K562 (cell line): Measurements from ENCODE around the gene KCNJ4. TPM values are rescaled to one million over a fixed set of nuclear protein-coding genes. Genes with fewer than 3 reads are reported as not detected.

Experiments used
- ATAC-seq: fragments of 200-7000 bp; cut with Tn5 transposase; 3 replicates; pipeline ENCODE4 v1.9.1; 2020; ENCODE audit warnings: moderate library complexity
- BruUV-seq: library from RNA; stranded (reverse); fragments of 400-500 nt; replicated peaks from 2 replicates; lab custom pipeline; 2021; lab: Mats Ljungman, UMichigan
- CTCF ChIA-PET: fragments of 300-600 bp; formaldehyde crosslinking; extraction: SDS; loops from one replicate; lab custom pipeline; 2021; ENCODE audit warnings: low intra/inter-chr PET ratio; lab: Yijun Ruan, JAX
- POLR2A ChIA-PET: fragments of 300-600, 350-650 bp; sonication (Branson Sonifier 250); formaldehyde crosslinking; extraction: SDS; loops from one replicate; lab custom pipeline; 2021; ENCODE audit warnings: antibody characterized with exemption, inconsistent platforms; lab: Yijun Ruan, JAX
- DNase-seq, 4 experiments: peaks; one replicate each; pipeline versions ENCODE4 v3.0.0 to v3.0.0-alpha.2; 2011 to 2018; ENCODE audit warnings: low spot score in 3 of 4, mixed read lengths in 3 of 4; ENCODE audit errors: extremely low read depth in 1 of 4
- FAIRE-seq: peaks from 2 replicates; lab custom pipeline; 2011; peaks lifted over from hg19 to GRCh38; lab: Jason Lieb, UNC
- H2AFZ ChIP-seq: 2 replicates; pipeline ENCODE4 v1.6.0; 2011; ENCODE audit warnings: low read depth, low read length, control low read depth, inconsistent platforms
- H3K27ac ChIP-seq: fragments of 200-600 bp; 3 replicates; pipeline ENCODE4 v1.8.0; 2011; ENCODE audit warnings: low read depth, mild to moderate bottlenecking, control low read depth, inconsistent platforms, low read length, moderate library complexity, mixed read lengths; ENCODE audit errors: extremely low read depth
- H3K27me3 ChIP-seq, 2 experiments: fragments of 300-600 bp in 1 of 2; 2 replicates in 1 of 2; 3 replicates in 1 of 2; pipeline versions ENCODE4 v1.6.0 to v1.8.0; 2011; ENCODE audit warnings: inconsistent platforms in 2 of 2, low read length in 2 of 2, mild to moderate bottlenecking in 1 of 2, mixed read lengths in 1 of 2, moderate library complexity in 1 of 2; ENCODE audit not compliant: control insufficient read depth in 2 of 2, insufficient read depth in 2 of 2
- H3K36me3 ChIP-seq: fragments of 300-600 bp; 3 replicates; pipeline ENCODE4 v1.8.0; 2011; ENCODE audit warnings: mild to moderate bottlenecking, low read length, inconsistent platforms; ENCODE audit not compliant: control insufficient read depth, insufficient read depth
- H3K4me1 ChIP-seq, 2 experiments: fragments of 200-600 bp in 1 of 2; replicated peaks in 1 of 2; 2 replicates in 1 of 2; 3 replicates in 1 of 2; pipeline versions ENCODE4 v1.5.1 to v1.8.0; 2011; ENCODE audit warnings: inconsistent platforms in 2 of 2, low read length in 2 of 2, mild to moderate bottlenecking in 1 of 2, mixed read lengths in 1 of 2, moderate library complexity in 1 of 2; ENCODE audit not compliant: control insufficient read depth in 2 of 2, insufficient read depth in 2 of 2
- H3K4me2 ChIP-seq: 2 replicates; pipeline ENCODE4 v1.6.1; 2011; ENCODE audit warnings: low read length, control low read depth, inconsistent platforms, mixed read lengths; ENCODE audit not compliant: insufficient read depth
- H3K4me3 ChIP-seq: fragments of 200-600 bp; sonication (generic), shearing (Covaris generic); 2 replicates; pipeline ENCODE4 v1.5.1; 2016; ENCODE audit warnings: control low read depth, inconsistent platforms
- H3K79me2 ChIP-seq: fragments of 200-600 bp; 3 replicates; pipeline ENCODE4 v1.8.0; 2011; ENCODE audit warnings: low read length, inconsistent platforms; ENCODE audit not compliant: control insufficient read depth, insufficient read depth
- H3K9ac ChIP-seq, 2 experiments: 2 replicates each; pipeline versions ENCODE4 v1.6.0 to v1.6.1; 2011; ENCODE audit warnings: low read depth in 2 of 2, low read length in 2 of 2, control low read depth in 1 of 2, inconsistent platforms in 1 of 2, mild to moderate bottlenecking in 1 of 2, mixed read lengths in 1 of 2; ENCODE audit not compliant: insufficient read depth in 1 of 2
- H3K9me1 ChIP-seq: one replicate; pipeline ENCODE4 v1.6.0; 2011; ENCODE audit warnings: inconsistent platforms, mild to moderate bottlenecking, low read length, moderate library complexity; ENCODE audit not compliant: control insufficient read depth, insufficient read depth
- H3K9me3 ChIP-seq: replicated peaks from 2 replicates; pipeline ENCODE4 v1.5.1; 2011; ENCODE audit warnings: low read depth, low read length, inconsistent platforms; ENCODE audit not compliant: control insufficient read depth, insufficient read depth
- H4K20me1 ChIP-seq: replicated peaks from 2 replicates; pipeline ENCODE4 v1.6.1; 2011; ENCODE audit warnings: low read length, inconsistent platforms, mixed read lengths; ENCODE audit not compliant: control insufficient read depth, insufficient read depth
- BHLHE40 ChIP-seq: IDR thresholded peaks from 2 replicates; pipeline ENCODE4 v1.6.1; 2011; ENCODE audit warnings: low read length, improper control_type of control experiment
- SMARCC2 ChIP-seq: fragments of 450-650 bp; IDR thresholded peaks from 2 replicates; pipeline ENCODE4 v1.6.1; 2017; ENCODE audit warnings: antibody characterized with exemption, moderate library complexity, mild to moderate bottlenecking, low read depth
- ZNF717 ChIP-seq: fragments of 250-450 bp; sonication (Bioruptor Pico); IDR thresholded peaks from 2 replicates; pipeline ENCODE4 v1.5.0; 2021
- WGBS: fragments of 100-300 bp; shearing (Covaris generic); methylation state at CpG from one replicate; pipeline ENCODE4 v1.1.6; 2016; ENCODE audit warnings: low coverage, mixed read lengths; ENCODE audit not compliant: insufficient coverage; ENCODE audit errors: missing lambda C conversion rate; 5-methylcytosine and 5-hydroxymethylcytosine counted together
- in situ Hi-C: fragments of 300-500 bp; cut with MboI; formaldehyde crosslinking; loops from 4 replicates; pipeline ENCODE4 v1.15.0; 2018; ENCODE audit warnings: inconsistent platforms, mixed read lengths
- intact Hi-C: fragments of 100-400 bp; cut with micrococcal nuclease; formaldehyde crosslinking; loops from 2 replicates; pipeline ENCODE4 v1.14.2; 2022
- polyA plus RNA-seq, 8 experiments: library from polyadenylated mRNA; depleted of rRNA in 4 of 8; stranded (reverse) in 5 of 8; unstranded in 3 of 8; fragments of >200 nt; fragmentation: Nextera tagmentation in 2 of 8; fragmentation: Illumina TruSeq in 1 of 8; extraction: Ambion mirVana in 2 of 8; extraction: Trizol in 1 of 8; gene quantifications; 2 replicates each; pipeline versions ENCODE4 v1.2.1 to v1.2.3, GENCODE V29; 2011 to 2014; ENCODE audit warnings: inconsistent platforms in 1 of 8, missing spikeins in 1 of 8
- total RNA-seq, 7 experiments: library from RNA; depleted of rRNA in 6 of 7; stranded (reverse); fragments of >200 nt in 6 of 7; fragmentation: Illumina TruSeq in 2 of 7; extraction: Trizol in 2 of 7; gene quantifications; 2 replicates each; pipeline versions ENCODE4 v1.2.1 to v1.2.3, GENCODE V29; 2011 to 2021; ENCODE audit warnings: low replicate concordance in 1 of 7
- TF ChIP-seq, protein P1 (sequence below): fragments of 250-450 bp; sonication (Bioruptor Pico); IDR thresholded peaks from 2 replicates; pipeline ENCODE4 v1.5.0; 2021
- TF ChIP-seq, protein P2 (sequence below), 2 experiments: fragments of 450-650 bp in 1 of 2; sonication (generic) in 1 of 2; formaldehyde crosslinking in 1 of 2; IDR thresholded peaks in 1 of 2; conservative IDR thresholded peaks in 1 of 2; 2 replicates each; pipeline versions ENCODE4 v1.6.1 to v1.8.1; 2016 to 2023; ENCODE audit warnings: mild to moderate bottlenecking in 2 of 2, moderate library complexity in 2 of 2, inconsistent platforms in 1 of 2, missing genetic modification reagents in 1 of 2
- TF ChIP-seq, protein P3 (sequence below): fragments of 250-450 bp; sonication (Bioruptor Pico); IDR thresholded peaks from 2 replicates; pipeline ENCODE4 v1.4.0; 2020
- TF ChIP-seq, protein P4 (sequence below): sonication (generic); formaldehyde crosslinking; IDR thresholded peaks from 2 replicates; pipeline ENCODE4 v1.8.1; 2023; ENCODE audit warnings: mild to moderate bottlenecking, missing genetic modification reagents
- TF ChIP-seq, protein P5 (sequence below): fragments of 250-450 bp; sonication (Bioruptor Pico); IDR thresholded peaks from 2 replicates; pipeline ENCODE4 v1.8.0; 2021; ENCODE audit warnings: mild to moderate bottlenecking, moderate library complexity
- TF ChIP-seq, protein P6 (sequence below), 2 experiments: fragments of 200-800 bp in 1 of 2; sonication (Bioruptor generic) in 1 of 2; sonication (generic) in 1 of 2; formaldehyde crosslinking in 1 of 2; IDR thresholded peaks in 1 of 2; conservative IDR thresholded peaks in 1 of 2; 2 replicates each; pipeline versions ENCODE4 v1.5.0 to v1.6.1; 2016 to 2020; ENCODE audit warnings: missing compliant biosample characterization in 1 of 2, missing genetic modification characterization in 1 of 2, missing genetic modification reagents in 1 of 2

The KCNJ4 gene
- total and polyA plus RNA-seq, 9 of the 15 experiments (the other 6 are each of a cell fraction or from before 2014, with no cell fraction given) = 0.07 to 0.55 (median 0.09) TPM; not detected in 4

DNA sequence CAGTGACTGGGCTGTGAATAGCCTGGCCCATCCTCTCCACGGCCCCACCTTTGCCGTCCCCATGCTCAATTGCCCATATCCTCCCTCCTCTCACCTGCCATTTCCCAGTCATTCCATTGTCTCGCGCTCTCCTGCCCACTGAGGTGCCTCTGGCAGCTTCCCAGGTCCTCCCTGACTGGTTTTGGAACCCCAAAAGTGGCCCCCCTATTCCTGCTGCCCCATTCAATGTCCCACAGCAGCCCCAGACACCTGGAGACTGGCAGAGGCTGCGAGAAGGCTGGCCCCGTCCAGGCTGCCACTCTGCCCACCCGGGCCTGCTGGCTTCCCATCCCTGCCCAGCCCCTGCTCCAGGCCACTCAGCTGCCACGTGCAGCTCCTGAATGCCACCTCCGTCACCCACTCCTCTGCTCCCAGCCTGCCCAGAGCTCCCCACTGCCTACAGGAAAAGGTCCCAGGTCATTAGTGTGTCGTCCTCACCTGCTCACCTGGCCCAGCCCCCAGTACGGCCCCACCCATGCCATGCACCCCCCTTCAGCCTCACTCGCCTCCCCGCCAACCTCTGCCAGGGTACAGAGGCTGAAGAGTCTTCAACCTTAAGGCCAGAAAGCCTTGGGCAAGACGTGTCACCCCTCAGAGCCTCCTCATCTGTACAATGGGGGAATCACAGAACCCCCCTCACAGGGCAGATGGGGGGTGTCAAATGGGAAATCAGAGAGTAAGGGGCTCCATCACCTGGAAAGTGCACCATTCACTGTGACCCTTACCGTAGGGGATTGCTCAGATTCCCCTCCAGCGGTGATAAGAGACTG lies 37.5 kb downstream of the KCNJ4 start:
- 31% methylated on average over 11 of the region's 16 CpGs for WGBS
- H3K4me3 ChIP-seq = no peak overlapping the region
- no peak overlapping the region for H3K4me2 ChIP-seq
- no peak for FAIRE-seq
- ATAC-seq = no peak
- intact Hi-C loops = no loop called here
- no peaks in the 10 kb centered on the region for H3K79me2 ChIP-seq
- H3K9me1 ChIP-seq = no peaks in the 10 kb centered on the region
- DNase-seq = no peak
- in situ Hi-C loops = no loop called here
- no peaks in the 10 kb centered on the region for H3K36me3 ChIP-seq
- TF ChIP-seq, protein P1, sequence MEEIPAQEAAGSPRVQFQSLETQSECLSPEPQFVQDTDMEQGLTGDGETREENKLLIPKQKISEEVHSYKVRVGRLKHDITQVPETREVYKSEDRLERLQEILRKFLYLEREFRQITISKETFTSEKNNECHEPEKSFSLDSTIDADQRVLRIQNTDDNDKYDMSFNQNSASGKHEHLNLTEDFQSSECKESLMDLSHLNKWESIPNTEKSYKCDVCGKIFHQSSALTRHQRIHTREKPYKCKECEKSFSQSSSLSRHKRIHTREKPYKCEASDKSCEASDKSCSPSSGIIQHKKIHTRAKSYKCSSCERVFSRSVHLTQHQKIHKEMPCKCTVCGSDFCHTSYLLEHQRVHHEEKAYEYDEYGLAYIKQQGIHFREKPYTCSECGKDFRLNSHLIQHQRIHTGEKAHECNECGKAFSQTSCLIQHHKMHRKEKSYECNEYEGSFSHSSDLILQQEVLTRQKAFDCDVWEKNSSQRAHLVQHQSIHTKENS (CRISPR knock-in tag) = no peak
- TF ChIP-seq BHLHE40 = no peak
- TF ChIP-seq ZNF717 (CRISPR knock-in tag) = no peak
- TF ChIP-seq, protein P2, sequence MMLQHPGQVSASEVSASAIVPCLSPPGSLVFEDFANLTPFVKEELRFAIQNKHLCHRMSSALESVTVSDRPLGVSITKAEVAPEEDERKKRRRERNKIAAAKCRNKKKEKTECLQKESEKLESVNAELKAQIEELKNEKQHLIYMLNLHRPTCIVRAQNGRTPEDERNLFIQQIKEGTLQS (IDR thresholded peaks at IDR 0.05) = no peak
- TF ChIP-seq, protein P2 (CRISPR knock-in tag; conservative IDR thresholded peaks at IDR 0.05) = no peak
- TF ChIP-seq, protein P3, sequence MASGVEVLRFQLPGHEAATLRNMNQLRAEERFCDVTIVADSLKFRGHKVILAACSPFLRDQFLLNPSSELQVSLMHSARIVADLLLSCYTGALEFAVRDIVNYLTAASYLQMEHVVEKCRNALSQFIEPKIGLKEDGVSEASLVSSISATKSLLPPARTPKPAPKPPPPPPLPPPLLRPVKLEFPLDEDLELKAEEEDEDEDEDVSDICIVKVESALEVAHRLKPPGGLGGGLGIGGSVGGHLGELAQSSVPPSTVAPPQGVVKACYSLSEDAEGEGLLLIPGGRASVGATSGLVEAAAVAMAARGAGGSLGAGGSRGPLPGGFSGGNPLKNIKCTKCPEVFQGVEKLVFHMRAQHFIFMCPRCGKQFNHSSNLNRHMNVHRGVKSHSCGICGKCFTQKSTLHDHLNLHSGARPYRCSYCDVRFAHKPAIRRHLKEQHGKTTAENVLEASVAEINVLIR (CRISPR knock-in tag) = no peak
- no peak for TF ChIP-seq SMARCC2
- TF ChIP-seq, protein P4, sequence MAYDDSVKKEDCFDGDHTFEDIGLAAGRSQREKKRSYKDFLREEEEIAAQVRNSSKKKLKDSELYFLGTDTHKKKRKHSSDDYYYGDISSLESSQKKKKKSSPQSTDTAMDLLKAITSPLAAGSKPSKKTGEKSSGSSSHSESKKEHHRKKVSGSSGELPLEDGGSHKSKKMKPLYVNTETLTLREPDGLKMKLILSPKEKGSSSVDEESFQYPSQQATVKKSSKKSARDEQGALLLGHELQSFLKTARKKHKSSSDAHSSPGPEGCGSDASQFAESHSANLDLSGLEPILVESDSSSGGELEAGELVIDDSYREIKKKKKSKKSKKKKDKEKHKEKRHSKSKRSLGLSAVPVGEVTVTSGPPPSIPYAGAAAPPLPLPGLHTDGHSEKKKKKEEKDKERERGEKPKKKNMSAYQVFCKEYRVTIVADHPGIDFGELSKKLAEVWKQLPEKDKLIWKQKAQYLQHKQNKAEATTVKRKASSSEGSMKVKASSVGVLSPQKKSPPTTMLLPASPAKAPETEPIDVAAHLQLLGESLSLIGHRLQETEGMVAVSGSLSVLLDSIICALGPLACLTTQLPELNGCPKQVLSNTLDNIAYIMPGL (CRISPR knock-in tag) = no peak
- TF ChIP-seq, protein P5, sequence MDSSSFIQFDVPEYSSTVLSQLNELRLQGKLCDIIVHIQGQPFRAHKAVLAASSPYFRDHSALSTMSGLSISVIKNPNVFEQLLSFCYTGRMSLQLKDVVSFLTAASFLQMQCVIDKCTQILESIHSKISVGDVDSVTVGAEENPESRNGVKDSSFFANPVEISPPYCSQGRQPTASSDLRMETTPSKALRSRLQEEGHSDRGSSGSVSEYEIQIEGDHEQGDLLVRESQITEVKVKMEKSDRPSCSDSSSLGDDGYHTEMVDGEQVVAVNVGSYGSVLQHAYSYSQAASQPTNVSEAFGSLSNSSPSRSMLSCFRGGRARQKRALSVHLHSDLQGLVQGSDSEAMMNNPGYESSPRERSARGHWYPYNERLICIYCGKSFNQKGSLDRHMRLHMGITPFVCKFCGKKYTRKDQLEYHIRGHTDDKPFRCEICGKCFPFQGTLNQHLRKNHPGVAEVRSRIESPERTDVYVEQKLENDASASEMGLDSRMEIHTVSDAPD = no peak
- TF ChIP-seq, protein P6, sequence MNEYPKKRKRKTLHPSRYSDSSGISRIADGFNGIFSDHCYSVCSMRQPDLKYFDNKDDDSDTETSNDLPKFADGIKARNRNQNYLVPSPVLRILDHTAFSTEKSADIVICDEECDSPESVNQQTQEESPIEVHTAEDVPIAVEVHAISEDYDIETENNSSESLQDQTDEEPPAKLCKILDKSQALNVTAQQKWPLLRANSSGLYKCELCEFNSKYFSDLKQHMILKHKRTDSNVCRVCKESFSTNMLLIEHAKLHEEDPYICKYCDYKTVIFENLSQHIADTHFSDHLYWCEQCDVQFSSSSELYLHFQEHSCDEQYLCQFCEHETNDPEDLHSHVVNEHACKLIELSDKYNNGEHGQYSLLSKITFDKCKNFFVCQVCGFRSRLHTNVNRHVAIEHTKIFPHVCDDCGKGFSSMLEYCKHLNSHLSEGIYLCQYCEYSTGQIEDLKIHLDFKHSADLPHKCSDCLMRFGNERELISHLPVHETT (CRISPR knock-in tag; conservative IDR thresholded peaks at IDR 0.05 in 1 of 2, IDR thresholded peaks at IDR 0.05 in 1 of 2) = no peak
- CTCF ChIA-PET = no interaction called here
- no peaks in the 10 kb centered on the region for H3K27me3 ChIP-seq
- H3K9me3 ChIP-seq = no peaks in the 10 kb centered on the region
- BruUV-seq = no TSS peak
- POLR2A ChIA-PET = no interaction called here
- no peak overlapping the region for H2AFZ ChIP-seq
- H4K20me1 ChIP-seq = no peaks in the 10 kb centered on the region
- peaks cover 2 to 21% of the 10 kb centered on the region in 2 experiments; a peak in 3 of 5 replicates for H3K4me1 ChIP-seq
- peak overlapping the region in 1 of 2 experiments; percentile 36; a peak in 1 of 4 replicates for H3K9ac ChIP-seq
- no peak overlapping the region for H3K27ac ChIP-seq
